DMS 273 (cell line): ENCODE data around the gene ATP10A.

Source experiments
- DNase-seq: peaks from one replicate; lab custom pipeline; 2025; ENCODE audit not compliant: unreplicated experiment; lab: John Stamatoyannopoulos, UW

The ATP10A gene

DNA sequence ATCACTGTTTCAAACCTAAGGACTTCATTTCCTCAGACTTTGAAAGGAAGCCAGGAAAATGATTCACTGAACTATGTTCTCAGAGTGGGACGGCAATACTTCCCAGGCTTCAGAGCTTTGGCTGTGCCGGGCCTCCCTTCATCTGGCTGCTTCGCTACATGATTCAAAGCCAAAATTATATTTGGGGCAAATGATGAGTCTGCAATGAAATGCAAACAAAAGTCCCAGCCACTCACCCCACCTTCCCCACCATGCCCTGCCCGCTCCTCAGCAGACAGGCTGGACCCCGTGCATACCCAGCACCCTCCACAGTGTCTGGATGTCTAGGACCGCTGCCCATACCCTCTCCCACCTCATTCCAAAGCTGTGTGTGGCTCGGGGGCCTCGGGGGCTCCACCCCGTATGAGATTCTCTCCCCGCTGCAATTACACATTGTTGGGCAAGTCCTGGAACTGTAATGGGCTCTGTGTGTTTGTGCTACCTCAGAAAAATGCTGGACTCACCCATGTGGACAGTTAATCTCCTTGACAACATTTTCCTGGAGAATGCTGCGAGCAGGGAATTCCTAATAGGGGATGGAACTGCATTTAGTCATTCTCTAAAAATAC is 32.2 kb downstream of the ATP10A start:
- no peak for DNase-seq

DNA sequence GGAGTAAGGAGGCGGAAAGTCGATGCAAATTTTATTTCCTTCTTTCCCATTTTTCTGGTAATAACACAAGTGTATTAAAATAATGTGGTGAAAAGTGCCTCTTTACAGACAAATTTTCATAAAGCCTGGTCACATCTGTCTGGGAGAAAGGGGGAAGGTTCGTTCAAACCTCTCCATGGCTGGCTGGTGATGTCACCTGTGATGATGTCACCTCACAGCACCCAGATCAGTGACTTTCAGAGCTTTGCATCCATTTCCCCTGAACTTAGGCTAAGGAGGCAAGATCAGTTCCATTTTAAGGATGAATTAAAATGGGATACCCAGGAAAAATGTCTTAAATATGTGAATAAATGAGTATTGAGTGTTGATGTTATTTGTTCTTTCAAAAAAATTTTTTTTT is 34.1 kb downstream of the ATP10A start:
- no peak for DNase-seq

DNA sequence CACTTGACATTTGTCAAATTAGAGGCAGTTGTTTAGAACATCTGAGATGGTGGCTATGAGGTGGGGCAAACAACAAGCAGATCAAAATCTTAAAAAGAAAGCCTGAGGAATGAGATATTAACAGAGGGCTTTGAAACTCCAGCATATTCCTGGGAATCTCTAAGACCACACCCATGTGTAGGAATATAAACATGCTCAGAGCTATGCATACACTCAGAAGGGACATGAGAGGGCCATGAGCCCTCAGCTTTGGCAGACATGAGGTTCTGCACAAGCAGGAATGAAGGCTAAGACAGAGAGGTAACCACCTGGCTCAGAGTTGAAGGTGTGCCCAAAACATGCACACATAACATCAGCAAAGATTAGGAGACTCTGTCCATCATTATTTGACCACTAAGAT is 37.9 kb downstream of the ATP10A start:
- DNase-seq: no peak

DNA sequence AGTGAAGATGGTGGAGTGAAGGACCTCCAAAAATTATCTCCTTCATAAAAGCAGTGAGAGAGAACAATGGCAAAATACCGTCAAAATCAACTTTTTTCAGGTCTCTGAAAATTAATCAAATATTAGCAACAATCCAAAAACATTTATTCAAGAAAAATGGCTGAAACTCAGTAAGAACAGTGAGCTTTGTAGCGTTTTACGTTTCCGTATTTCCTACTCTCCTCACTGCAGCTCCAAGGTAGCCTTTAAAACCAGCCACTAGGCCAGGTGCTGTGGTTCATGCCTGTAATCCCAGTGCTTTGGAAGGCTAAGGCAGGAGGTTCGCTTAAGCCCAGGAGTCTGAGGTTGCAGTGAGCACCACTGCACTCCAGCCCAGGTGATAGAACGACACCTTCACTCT is 38.5 kb downstream of the ATP10A start:
- no peak for DNase-seq

DNA sequence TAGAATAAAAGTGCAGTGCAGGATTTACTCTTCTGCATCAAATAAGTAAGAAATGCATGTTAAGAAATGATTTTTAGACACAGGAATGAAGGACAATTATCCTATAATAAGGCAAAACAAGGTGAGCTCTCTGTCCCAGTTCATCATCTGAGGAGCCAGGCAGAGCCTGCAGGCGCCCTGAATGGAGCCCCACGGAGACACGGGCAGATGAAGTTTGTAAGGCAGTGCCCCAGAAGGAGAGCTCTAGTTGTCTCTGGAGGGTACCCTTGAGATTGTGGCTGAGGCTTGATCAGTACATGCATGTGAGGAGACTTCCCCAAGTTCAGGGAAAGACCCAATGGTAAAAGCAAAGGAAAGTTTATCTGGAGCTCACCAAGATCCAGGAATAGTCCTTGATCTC is 50.3 kb downstream of the ATP10A start:
- DNase-seq: no peak

DNA sequence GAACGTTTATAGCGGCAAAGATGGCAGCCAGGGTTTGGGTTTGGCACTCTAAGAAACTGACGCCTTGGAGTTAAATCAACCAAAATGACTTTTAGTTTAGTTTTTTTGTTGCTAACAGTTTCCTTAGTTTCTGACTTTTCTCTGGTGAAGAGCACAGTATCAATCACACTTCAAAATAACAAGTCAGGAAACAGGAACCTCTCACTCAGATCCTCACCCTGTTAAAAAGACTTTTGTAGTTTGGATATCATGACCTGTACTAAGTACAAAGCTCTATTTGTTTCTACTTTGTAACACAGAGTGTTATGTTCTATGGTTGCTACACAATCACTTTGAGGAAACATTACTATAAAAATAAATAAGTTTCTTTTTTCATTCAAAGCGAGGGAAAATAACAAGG is 51.1 kb downstream of the ATP10A start:
- DNase-seq: no peak

DNA sequence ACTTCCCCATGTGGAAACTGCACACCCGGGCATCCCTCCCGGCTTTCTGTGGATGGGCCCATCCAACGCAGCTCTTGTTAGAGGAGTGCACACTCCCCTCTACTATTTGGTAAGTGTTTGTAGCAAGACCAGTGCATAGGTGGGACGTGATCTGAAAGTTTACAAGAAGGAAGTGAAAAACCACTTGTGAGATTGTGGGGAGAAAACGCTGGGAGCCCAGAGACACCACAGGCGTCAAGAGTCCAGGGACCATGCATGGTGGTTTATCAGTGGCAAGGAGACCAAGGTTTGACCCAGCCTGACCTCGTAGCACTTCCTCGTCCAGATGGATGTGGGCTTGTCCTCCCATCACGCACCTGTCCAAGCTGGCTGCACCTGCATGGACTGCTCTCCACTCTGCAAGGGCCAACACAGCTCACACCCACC is 51.6 kb downstream of the ATP10A start:
- DNase-seq: no peak

DNA sequence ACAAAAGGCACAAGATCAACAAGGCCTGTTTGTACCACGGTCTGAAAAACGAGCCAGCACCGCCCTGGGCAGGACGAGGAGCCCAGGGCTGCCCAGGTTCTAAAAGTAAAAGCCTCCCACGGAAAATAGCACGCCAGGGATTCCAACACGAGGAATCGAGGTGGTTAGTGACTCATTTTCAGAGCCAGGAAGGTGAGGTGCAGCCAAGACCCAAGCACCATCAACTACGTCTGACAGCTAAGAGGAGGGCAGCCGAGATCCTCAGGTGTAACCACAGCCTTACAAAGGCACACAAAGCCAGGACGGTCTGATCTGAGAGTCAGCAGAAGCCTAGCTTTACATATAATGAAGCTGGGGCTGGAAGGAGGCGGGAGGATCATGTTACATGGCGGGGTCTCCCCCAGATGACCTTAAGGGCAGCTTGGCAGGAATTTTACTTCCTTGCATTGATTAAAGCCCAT is 52.5 kb downstream of the ATP10A start:
- no peak for DNase-seq

DNA sequence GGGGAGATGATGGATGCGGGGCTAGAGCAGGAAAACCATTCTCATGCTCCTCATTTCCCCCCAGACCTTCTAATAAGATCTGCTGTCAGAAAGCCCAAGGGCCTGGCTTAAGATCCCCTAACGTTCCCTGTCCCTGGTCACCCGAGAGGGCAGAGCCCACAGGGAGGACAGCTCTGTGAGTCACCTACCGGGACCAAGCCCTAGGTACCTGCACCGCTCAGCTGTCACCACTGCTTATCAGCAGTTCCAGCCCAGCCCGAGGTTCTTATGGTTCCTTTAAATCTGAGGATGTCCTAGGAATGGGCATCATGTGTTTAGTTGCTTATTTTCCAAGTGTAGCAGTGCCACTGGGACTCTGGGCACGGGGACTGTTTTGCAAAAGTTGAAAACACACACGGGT is 53.0 kb downstream of the ATP10A start:
- no peak for DNase-seq

DNA sequence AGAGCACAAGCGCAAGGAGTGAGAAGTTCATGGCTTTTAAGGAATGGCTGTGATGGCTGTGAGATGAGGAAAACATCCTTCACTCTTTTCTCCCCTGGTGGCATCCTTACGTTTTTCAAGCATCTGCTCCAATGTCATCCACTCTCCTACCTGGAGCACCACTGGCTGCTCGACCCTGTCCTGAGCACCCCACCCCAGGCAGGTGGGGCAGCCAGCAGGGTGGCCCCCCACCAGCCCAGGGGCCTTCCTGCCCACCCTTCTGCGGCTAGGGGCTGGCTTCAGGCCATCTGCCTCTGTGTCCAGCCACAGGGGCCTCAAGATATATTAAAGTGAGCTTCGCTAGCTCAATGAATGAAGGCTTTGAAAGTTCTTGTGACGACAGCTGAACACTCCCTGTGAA is 56.1 kb downstream of the ATP10A start:
- no peak for DNase-seq

DNA sequence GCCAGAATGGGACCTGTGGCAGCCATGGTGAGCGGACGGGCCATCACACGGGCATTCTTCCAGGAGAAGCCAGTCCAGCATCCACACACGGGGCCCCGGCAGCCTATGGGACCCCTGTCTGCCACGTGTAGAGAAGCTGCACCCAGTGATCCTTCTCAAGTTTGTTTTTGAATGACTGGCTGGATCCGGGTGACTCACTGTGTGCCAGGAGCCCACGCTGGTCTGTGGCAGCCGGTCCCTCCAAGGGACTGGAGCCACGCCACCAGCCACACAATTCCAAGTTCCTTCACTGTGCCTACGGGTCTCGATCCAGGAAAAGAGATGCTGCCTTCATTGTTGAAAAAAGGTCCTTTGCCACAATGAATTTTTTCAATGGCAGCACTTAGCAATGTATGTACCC is 58.1 kb downstream of the ATP10A start:
- DNase-seq: no peak

DNA sequence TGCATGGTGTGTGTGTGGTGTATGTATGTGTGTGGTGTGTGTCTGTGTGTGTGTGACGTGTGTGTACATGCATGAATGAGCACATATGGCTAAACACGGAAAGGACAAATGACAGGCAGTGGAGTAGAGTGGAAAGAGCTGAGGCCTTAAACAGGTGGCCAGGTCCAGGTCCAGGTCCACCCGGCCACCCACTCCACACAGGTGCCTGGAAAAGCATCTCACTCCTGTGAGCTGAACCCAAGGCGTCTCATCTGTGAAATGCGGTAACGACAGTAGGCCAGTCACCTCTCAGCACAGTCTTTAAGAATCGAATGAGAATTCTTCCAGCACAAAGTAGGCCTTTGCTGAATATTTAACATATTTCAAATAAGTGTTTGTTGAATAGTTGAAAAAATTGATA is 58.7 kb downstream of the ATP10A start:
- no peak for DNase-seq

DNA sequence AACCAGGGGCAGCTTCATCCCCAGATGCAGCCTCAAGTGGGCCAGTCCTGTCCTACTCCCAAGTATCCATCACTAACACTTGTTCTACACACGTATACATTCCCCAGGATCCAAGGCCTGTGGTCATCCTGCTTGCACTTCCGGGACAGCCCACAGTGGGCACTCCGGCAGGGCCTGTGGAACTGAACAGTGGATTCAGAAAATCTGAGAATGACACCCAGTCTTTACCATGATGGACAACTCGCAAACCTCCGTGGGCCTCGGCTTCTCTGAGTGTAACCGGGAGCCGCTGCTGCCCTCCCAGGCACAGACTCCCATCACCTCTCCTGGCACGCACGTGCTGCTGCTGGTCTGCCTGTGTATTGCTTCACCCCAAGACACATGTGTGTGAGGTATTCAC is 59.6 kb downstream of the ATP10A start:
- no peak for DNase-seq

DNA sequence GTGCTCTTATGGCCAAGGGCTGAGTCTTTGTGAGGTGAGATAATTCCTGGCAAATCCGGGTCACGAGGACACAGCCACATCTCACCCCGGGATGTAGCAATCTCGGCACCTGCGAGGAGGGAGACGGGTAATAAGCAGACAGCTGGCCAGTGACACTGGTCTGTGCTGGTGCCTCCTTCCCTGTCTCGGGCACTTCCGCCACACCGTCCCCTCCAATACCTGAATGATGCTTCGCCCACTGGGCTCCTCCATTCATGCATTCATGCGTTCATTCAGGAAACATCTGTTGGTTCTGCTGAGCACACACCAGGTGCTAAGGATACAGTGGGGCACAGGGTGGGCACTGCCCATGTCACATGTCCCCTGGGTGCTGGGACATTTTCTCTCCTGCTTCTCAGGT is 60.1 kb downstream of the ATP10A start:
- no peak for DNase-seq

DNA sequence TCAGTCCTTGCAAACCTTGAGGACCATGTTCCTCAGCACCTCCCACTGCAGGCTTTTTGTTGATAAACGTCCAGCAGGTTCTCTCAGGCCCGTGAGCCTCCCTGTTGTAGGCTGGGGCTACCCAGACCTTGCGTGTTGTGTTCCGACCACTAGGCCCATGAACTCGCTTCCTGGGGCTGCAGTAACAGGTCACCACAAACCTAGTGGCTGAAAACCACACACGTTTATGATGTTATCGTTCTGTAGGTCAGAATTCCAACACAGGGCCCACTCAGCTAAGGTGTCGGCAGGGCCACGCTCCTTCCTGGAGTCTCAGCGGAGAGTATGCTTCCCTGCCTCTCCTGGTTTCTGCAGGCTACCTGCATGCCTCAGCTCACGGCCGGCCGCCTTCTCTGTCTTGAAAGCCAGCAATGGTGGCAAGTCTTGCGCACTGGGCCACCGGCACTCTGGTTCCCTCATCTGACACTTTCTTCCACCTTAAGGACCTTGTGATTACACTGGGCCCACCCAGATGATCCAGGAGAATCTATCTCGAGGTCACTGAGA is 60.8 kb downstream of the ATP10A start:
- no peak for DNase-seq

DNA sequence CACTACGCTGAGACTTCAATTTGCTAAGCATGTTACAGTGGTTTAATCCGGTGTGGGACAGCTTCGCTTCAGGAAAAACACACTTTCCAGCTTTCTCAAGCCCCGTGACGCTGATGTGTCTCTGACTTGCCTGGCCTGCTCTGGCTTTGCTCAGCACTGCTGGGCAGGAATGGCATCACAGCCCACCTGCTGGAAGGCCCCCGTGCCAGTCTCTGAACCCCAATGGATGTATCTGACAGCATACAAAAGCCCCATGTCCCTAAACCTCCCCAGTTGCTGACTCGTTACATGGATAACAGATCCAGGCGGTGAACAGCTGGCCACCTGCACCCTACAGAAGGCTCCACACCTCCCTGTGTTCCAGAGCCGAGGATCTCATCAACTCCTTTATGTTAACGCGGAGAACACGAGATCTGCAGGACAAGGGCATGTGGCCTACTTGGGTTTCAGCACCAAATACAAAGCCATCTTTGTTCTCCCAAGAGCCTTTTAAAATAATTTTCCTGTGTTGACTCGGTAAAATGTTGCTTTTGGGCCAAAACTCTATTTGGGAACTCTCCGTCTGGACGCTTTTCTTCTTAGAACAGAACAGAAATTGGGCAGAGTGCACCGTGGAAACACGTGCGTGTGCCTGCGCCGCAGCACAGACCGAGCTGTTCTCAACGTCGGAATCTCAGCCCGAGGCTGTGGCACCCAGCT is 61.4 kb downstream of the ATP10A start:
- no peak for DNase-seq

DNA sequence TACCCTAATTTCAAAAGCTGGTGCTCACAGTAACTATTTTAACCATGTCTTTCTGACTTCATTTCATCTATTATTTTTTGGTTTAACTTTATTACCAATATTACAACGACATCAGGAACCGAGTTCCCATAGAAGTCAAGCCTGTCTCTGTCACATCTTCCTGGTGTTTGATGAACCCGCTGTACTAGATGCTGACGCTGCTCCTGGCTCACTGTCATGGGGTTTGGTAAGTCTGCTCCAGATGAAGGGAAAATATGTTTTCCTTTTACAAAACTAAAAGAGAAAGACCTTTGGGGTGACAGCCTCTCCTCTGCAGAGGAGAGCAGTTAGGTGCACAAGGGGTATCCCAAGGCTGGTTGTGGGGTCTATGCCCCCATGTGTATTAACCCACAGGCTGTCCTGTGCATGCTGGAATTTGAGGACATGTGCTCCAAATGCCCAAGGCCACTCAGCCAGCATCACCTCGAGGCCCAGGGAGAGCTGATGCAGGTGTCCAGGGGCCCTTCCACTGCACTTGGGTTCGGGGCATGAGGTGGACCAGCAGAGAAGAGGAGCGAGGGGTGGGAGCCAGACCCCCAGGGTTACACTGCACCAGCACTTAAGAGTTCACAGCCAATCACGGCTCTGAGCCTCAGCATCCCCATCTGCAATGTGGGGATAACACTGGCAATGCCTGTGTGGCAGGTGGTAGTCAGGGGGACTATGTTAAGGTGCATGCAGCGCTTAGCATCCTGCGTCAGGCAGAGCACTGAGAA is 62.2 kb downstream of the ATP10A start:
- DNase-seq: no peak

DNA sequence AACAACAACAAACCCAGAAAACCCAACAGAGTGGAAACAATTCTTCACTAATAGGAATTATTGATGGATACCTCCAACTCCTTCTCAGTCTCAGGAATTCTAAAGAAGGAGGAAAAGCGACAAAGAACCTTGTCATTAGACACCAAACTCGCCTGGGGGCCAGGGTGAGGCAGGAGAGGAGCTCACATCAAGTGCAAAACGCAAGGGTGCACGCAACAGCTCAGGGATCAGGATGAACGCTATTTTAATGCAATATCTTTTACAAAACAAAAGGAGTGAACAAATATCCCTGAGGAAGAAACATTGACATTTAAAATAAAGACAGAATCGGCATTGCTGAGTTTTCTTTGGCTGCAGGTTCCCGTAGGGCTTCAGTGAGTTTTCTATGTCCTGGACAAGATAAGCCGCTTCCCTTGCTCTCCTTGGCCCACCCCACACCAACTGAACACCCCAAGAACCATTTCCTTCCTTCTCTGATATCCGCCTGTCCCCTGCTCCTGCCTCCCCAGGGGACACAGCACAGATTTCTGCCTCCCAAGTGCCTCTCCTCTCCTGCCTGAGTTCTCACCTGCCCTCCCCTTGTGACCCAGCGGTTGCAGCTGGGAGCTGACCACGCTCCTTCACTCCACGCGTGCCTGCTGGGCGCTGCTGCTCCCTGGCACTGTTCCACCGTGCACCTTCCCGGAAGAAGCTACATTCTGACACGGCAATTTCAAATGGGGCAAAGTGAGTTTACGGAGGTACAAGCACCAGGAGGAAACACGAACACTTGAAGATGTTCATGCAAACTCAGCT is 63.0 kb downstream of the ATP10A start:
- DNase-seq: no peak

DNA sequence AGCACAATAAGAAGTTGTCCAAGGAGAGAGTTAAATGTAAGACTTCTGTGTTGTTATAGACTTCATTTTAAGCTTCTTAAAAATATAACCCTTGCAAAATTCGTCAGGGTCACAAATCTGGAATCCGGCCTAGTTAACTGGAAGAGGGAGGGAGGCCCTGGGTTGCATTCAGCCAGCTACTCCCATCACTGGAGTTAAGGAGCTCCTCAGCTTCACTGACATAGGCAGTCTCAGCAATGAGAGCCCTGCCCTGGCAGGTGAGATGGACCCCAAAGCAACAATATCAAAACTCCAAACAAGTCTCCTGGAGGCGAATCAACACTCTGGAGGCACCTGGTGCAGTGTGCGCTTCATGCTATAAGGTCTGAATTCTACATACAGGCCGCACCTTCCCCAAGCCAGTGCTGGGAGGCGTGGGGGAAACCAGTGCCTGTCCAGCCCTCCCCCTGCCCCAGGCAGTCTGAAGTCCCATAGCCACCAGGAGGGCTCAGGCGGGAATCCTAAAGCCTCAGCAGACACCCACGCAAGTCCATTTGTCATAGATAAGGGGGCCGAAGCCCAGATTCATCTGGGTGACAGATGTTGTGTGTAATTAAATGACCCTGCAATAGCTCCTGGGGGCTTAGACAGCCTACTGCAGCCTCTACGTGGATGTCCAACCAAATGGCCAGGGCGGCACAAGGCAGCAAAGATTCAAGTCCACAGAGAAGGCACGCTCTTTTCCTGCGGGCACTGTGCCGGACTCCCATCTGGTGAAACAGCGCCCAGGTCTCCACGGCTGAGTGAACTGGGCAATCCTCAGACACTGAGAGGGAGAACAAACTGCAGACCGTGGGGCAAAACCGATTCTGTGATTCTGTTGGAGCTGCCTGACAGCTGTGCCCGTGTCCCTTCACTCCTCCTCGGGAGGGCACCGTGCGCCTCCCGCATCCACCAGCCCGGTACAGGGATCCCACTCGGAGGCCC is 64.9 kb downstream of the ATP10A start:
- DNase-seq: no peak

DNA sequence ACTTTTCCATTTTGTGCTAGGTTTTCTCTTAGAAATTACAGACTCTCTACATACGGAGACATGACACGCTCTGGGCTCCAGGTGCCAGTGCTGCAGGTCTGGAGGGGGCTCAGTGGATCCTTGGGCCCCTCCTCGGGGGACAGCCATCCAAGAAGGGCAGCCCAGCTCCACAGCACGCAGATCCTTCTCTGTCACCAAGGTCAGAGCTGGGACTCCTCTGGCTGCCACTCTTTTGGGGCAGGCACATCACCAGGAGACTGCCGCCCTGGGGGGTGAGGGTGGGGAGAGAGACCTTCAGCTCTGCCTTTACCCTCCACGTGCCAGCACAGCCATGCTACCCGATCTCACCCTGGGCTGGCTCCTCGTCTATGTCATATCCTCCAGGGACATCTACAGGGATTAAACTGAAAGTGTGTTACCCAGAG is 65.6 kb downstream of the ATP10A start:
- DNase-seq: no peak
